KMS-11 (cell line): ENCODE measurements around the gene PROB1.

ENCODE experiments used
- H2AFZ ChIP-seq: fragments of 200-600 bp; sonication (generic); 2 replicates; pipeline ENCODE4 v1.6.1; 2016; ENCODE audit warnings: antibody characterized with exemption, mixed run types, low read depth
- H3K27ac ChIP-seq: fragments of 200-600 bp; sonication (generic); 2 replicates; pipeline ENCODE4 v1.6.1; 2016; ENCODE audit warnings: mild to moderate bottlenecking, mixed run types
- H3K27me3 ChIP-seq: fragments of 200-600 bp; sonication (generic); 2 replicates; pipeline ENCODE4 v1.6.1; 2017; ENCODE audit warnings: mild to moderate bottlenecking, low read depth, mixed run types, moderate library complexity; ENCODE audit not compliant: insufficient read depth
- H3K36me3 ChIP-seq: fragments of 200-600 bp; sonication (generic); 2 replicates; pipeline ENCODE4 v1.6.1; 2017; ENCODE audit warnings: mild to moderate bottlenecking, mixed run types; ENCODE audit not compliant: insufficient read depth
- H3K4me1 ChIP-seq: fragments of 200-600 bp; sonication (generic); 2 replicates; pipeline ENCODE4 v1.6.1; 2016; ENCODE audit warnings: mild to moderate bottlenecking, low read depth, mixed run types; ENCODE audit not compliant: poor library complexity, severe bottlenecking
- H3K4me2 ChIP-seq: fragments of 200-600 bp; sonication (generic); 2 replicates; pipeline ENCODE4 v1.7.0; 2016; ENCODE audit warnings: mild to moderate bottlenecking, mixed run types
- H3K4me3 ChIP-seq: fragments of 200-600 bp; sonication (generic); IDR thresholded peaks from 2 replicates; pipeline ENCODE4 v1.6.1; 2017; ENCODE audit warnings: low read depth, low read length, mixed read lengths; ENCODE audit not compliant: insufficient read depth
- H3K79me2 ChIP-seq: fragments of 200-600 bp; sonication (generic); 2 replicates; pipeline ENCODE4 v1.6.1; 2016; ENCODE audit warnings: low read depth, mixed run types; ENCODE audit not compliant: insufficient read depth
- H3K9ac ChIP-seq: fragments of 200-600 bp; sonication (generic); 2 replicates; pipeline ENCODE4 v1.6.1; 2016; ENCODE audit warnings: mild to moderate bottlenecking, mixed run types
- H4K20me1 ChIP-seq: fragments of 200-600 bp; sonication (generic); 2 replicates; pipeline ENCODE4 v1.6.1; 2016; ENCODE audit warnings: mild to moderate bottlenecking, mixed run types; ENCODE audit not compliant: insufficient read depth
- CTCF ChIP-seq: fragments of 200-600 bp; sonication (generic); conservative IDR thresholded peaks from 2 replicates; pipeline ENCODE4 v1.6.1; 2017; ENCODE audit warnings: low read depth, mild to moderate bottlenecking, antibody characterized with exemption, low read length, moderate library complexity, mixed read lengths

PROB1 gene

GRCh38 chr5:139374909-139375308 is 20.0 kb downstream of the PROB1 start:
- Histone ChIP-seq H3K4me1 (no peaks in the 10 kb centered on the region), H3K36me3 (no peaks in the 10 kb centered on the region), H3K4me2 (no peak overlapping the region), H3K9ac (no peak overlapping the region), H3K79me2 (no peaks in the 10 kb centered on the region), H3K4me3 (no peak overlapping the region), H3K27me3 (no peaks in the 10 kb centered on the region), H2AFZ (no peak overlapping the region), H4K20me1 (no peaks in the 10 kb centered on the region), H3K27ac (no peak overlapping the region)
- TF ChIP-seq CTCF, result no peak

GRCh38 chr5:139371482-139372435 is 23.1 kb downstream of the PROB1 start:
- Histone ChIP-seq H3K79me2 (no peaks in the 10 kb centered on the region), H2AFZ (no peak overlapping the region), H4K20me1 (no peaks in the 10 kb centered on the region), H3K27me3 (no peaks in the 10 kb centered on the region), H3K4me1 (peaks cover 3% of the 10 kb centered on the region), H3K9ac (no peak overlapping the region), H3K27ac (no peak overlapping the region), H3K4me3 (no peak overlapping the region), H3K4me2 (no peak overlapping the region), H3K36me3 (0 out of 2 replicates have a peak, but pooled peaks cover 3% of the 10 kb centered on the region)
- no peak for TF ChIP-seq CTCF

DNA sequence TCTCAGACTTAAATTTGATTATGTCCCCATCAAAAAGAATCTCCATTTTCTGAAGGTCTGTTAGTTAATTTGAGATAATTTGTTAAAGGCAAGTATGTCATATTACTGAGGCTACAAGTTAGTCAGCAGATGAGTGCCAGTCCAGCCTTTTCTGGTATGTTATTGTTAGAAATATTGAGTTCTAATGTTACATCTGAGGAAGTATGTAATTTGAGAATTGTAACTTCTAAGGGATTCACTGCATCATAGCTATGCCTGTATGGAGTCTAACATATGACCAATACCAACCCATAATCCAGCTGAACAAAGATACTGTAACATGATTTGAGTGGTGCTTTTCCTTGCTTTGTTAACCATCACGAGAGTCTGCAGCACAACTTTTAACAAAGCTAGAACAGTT is 25.7 kb downstream of the PROB1 start:
- no peak overlapping the region for H3K4me3 ChIP-seq
- no peak overlapping the region for H3K27ac ChIP-seq
- H4K20me1 ChIP-seq, result no peaks in the 10 kb centered on the region
- peaks cover 3% of the 10 kb centered on the region; the same call in 1 of the 2 replicates for H3K36me3 ChIP-seq
- H3K9ac ChIP-seq, result no peak overlapping the region
- H3K4me2 ChIP-seq, result no peak overlapping the region
- H3K79me2 ChIP-seq, result no peaks in the 10 kb centered on the region
- no peak for TF ChIP-seq CTCF
- H3K27me3 ChIP-seq, result no peaks in the 10 kb centered on the region
- H3K4me1 ChIP-seq, result peaks cover 3% of the 10 kb centered on the region
- H2AFZ ChIP-seq, result no peak overlapping the region

DNA sequence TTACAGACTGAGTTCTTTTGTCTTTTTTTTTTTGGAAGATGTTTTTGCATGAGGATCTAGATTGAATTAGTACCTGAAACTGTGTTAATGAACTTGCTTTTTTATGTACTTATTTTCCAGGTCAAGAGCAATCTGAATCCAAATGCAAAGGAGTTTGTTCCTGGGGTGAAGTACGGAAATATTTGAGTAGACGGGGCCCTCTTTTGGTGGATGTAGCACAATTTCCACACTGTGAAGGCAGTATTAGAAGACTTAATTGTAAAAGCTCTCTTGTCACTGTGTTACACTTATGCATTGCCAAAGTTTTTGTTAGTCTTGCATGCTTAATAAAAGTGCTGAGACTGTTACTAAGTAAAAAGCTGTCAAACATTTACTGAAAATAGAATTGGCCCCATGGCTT is 26.3 kb downstream of the PROB1 start:
- 0 out of 2 replicates have a peak, but pooled peaks have one; percentile 13 for TF ChIP-seq CTCF
- H3K4me2 ChIP-seq, result no peak overlapping the region
- H2AFZ ChIP-seq, result no peak overlapping the region
- H3K4me3 ChIP-seq, result no peak overlapping the region
- H3K27ac ChIP-seq, result no peak overlapping the region
- no peak overlapping the region for H3K9ac ChIP-seq
- no peaks in the 10 kb centered on the region for H3K27me3 ChIP-seq
- no peaks in the 10 kb centered on the region; the same call in 1 of the 2 replicates for H3K79me2 ChIP-seq
- H4K20me1 ChIP-seq, result no peaks in the 10 kb centered on the region
- H3K36me3 ChIP-seq, result peaks cover 3% of the 10 kb centered on the region; the same call in 1 of the 2 replicates
- peaks cover 3% of the 10 kb centered on the region for H3K4me1 ChIP-seq
